Thoracic aorta (tissue), 2 donors: ENCODE measurements around the gene VPS4B. TPM values are rescaled to one million over a fixed set of nuclear protein-coding genes. Genes with fewer than 3 reads are reported as not detected.

ENCODE experiments used
- ATAC-seq: fragments of 150-250 bp; one replicate; pipeline ENCODE4 v1.8.0; 2017; ENCODE audit warnings: low read depth; ENCODE audit not compliant: insufficient number of reproducible peaks, low FRiP score
- DNase-seq: peaks from one replicate; pipeline ENCODE4 v3.0.0-alpha.2; 2020; ENCODE audit warnings: low spot score
- H3K27ac ChIP-seq, 2 donors: fragments of 200-600 bp; sonication (generic); 1 replicate in 1 of 2; 2 replicates in 1 of 2; pipeline ENCODE4 v1.5.1; 2016; ENCODE audit warnings: mild to moderate bottlenecking in 2 of 2, moderate library complexity in 2 of 2
- H3K27me3 ChIP-seq: fragments of 200-600 bp; sonication (generic); replicated peaks from 2 replicates; pipeline ENCODE4 v1.6.0; 2016; ENCODE audit warnings: mild to moderate bottlenecking; ENCODE audit not compliant: insufficient read depth
- H3K36me3 ChIP-seq: fragments of 200-600 bp; sonication (generic); one replicate; pipeline ENCODE4 v1.5.1; 2016
- H3K4me1 ChIP-seq, 2 donors: fragments of 200-600 bp; sonication (generic); 1 replicate in 1 of 2; 2 replicates in 1 of 2; pipeline versions ENCODE4 v1.5.1 to v1.6.0; 2016; ENCODE audit warnings: low read depth in 2 of 2, mild to moderate bottlenecking in 1 of 2; ENCODE audit not compliant: control insufficient read depth in 1 of 2
- H3K4me3 ChIP-seq: fragments of 200-600 bp; sonication (generic); 2 replicates; pipeline ENCODE4 v1.5.1; 2016; ENCODE audit warnings: mild to moderate bottlenecking
- H3K9me3 ChIP-seq: fragments of 200-600 bp; sonication (generic); 2 replicates; pipeline ENCODE4 v1.5.1; 2016
- total RNA-seq, 2 donors: library from RNA; depleted of rRNA; stranded (reverse); fragments of >200 nt; gene quantifications; one replicate each; pipeline versions ENCODE4 v1.1.0 to v1.2.3, GENCODE V29; 2016
- TF ChIP-seq, protein P1 (sequence below): fragments of 200-600 bp; sonication (generic); IDR thresholded peaks from one replicate; pipeline ENCODE4 v1.5.1; 2019; ENCODE audit warnings: antibody characterized with exemption

Gene VPS4B
- total RNA-seq, 2 donors from 2014 or later: 25.5 to 49.9 TPM

DNA sequence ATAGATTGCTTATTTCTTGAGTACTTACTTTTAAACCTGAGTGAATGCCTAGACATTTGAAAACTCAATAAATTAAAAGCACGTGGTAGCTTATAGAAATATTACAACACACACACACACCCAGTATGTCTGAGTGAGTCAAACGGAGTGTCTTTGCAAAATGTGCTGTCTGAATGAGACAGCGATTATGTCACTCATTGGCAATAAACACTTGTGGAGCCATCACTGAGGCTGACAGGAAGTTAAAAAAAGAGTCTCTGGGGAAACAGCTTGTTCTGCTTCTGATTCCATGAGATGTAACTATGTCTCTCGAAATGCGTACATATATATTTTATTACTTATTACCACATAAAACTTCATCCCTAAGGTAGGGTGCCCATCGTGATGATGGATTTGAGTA, 22.3 kb upstream of the VPS4B start:
- no peaks in the 10 kb centered on the region for H3K36me3 ChIP-seq
- ATAC-seq (no peak), DNase-seq (no peak)
- no peaks in the 10 kb centered on the region for H3K9me3 ChIP-seq
- TF ChIP-seq, protein P1, sequence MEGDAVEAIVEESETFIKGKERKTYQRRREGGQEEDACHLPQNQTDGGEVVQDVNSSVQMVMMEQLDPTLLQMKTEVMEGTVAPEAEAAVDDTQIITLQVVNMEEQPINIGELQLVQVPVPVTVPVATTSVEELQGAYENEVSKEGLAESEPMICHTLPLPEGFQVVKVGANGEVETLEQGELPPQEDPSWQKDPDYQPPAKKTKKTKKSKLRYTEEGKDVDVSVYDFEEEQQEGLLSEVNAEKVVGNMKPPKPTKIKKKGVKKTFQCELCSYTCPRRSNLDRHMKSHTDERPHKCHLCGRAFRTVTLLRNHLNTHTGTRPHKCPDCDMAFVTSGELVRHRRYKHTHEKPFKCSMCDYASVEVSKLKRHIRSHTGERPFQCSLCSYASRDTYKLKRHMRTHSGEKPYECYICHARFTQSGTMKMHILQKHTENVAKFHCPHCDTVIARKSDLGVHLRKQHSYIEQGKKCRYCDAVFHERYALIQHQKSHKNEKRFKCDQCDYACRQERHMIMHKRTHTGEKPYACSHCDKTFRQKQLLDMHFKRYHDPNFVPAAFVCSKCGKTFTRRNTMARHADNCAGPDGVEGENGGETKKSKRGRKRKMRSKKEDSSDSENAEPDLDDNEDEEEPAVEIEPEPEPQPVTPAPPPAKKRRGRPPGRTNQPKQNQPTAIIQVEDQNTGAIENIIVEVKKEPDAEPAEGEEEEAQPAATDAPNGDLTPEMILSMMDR: no peak
- no peak overlapping the region for H3K27ac ChIP-seq
- no peaks in the 10 kb centered on the region for H3K4me1 ChIP-seq
- no peaks in the 10 kb centered on the region for H3K27me3 ChIP-seq
- H3K4me3 ChIP-seq: no peak overlapping the region

DNA sequence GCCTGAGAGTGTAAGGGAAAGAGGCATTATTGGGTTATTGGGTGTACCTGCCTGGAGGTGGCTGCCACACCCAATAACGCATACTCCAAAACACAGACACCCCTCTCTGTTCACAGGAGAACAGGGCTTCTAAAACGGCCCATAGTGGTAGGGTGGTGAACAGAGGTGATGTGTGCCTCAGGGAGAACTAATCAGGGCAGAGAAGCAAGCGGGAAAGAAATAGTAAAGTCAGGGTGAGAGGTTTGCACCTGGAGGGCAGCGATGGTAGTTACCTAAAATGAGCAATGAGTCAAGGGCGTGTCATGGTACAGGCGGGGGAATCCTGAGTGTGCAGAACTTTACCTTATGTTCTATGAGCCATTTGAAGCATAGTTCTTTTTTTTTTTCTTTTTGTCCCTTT, 21.6 kb upstream of the VPS4B start:
- H3K27ac ChIP-seq: no peak overlapping the region
- H3K36me3 ChIP-seq: no peaks in the 10 kb centered on the region
- TF ChIP-seq, protein P1: no peak
- no peak for ATAC-seq
- peaks cover 0 to 6% of the 10 kb centered on the region in 2 donors for H3K4me1 ChIP-seq
- no peak overlapping the region for H3K4me3 ChIP-seq
- DNase-seq: no peak
- no peaks in the 10 kb centered on the region for H3K9me3 ChIP-seq
- H3K27me3 ChIP-seq: no peaks in the 10 kb centered on the region

DNA sequence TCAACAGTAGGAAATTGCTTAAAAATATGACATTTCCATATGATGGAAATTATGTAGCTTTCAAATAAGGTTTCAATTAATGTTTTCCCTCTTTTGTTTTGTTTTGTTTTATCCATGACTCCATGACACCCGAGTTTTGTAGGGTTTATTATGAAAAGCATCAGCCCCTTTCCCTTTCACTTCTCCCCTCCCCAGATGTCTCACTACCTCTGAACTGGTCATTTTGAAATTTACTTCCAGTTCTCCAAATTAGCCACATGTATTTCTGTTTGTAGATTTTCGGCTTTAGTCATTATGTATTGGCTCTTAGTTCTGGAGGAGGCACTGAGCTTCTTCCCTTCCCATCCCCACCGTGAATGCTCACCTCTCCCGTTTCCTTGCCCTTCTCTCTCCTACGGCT, 18.6 kb upstream of the VPS4B start:
- H3K27ac ChIP-seq: no peak overlapping the region
- no peaks in the 10 kb centered on the region for H3K27me3 ChIP-seq
- TF ChIP-seq, protein P1: no peak
- H3K9me3 ChIP-seq: no peaks in the 10 kb centered on the region
- no peaks in the 10 kb centered on the region for H3K36me3 ChIP-seq
- H3K4me1 ChIP-seq: peaks cover 0 to 17% of the 10 kb centered on the region in 2 donors
- no peak for DNase-seq
- no peak overlapping the region for H3K4me3 ChIP-seq
- no peak for ATAC-seq

DNA sequence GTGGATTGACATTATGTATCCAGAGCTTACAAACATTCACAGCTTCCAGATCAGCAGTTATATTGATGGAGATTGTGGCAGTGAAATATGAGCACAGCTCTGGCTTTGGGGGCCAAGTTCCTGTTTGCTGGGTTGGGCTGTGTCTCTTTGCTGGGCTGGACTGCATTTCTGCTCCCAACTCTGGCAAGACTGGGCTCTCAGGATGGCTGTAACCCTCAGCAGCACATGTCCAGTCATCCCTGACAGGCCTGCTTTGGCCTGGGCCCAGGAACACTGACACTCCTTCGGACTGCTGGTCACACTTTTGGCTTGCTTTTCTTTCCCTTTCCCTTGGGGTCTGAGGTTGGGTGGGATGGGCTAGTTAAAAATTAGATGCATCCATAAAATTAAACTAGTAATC, 17.9 kb upstream of the VPS4B start:
- no peaks in the 10 kb centered on the region for H3K9me3 ChIP-seq
- no peaks in the 10 kb centered on the region for H3K36me3 ChIP-seq
- H3K27me3 ChIP-seq: no peaks in the 10 kb centered on the region
- no peak overlapping the region for H3K4me3 ChIP-seq
- no peak for DNase-seq
- H3K4me1 ChIP-seq: peaks cover 0 to 17% of the 10 kb centered on the region in 2 donors
- TF ChIP-seq, protein P1: no peak
- ATAC-seq: no peak
- no peak overlapping the region for H3K27ac ChIP-seq

DNA sequence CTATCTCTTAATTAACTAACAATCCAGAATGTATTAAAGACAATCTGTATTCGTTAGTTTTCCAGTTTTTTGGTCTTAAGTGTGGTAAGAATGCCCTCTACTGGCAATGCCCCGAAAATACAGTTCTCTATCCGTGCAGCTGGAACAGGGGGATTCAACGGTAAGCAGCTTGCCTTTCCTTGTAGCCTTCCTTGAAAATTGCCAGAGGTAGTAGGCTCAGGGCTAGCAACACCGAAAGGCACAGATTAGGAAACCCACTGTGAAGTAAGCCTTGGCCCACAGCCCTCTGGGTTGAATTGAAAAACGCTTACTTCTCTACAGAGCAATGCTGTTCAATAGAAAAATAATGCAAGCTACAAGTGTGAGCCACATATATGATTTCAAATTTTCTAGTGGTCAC, 17.1 kb upstream of the VPS4B start:
- TF ChIP-seq, protein P1: peak; percentile 74
- DNase-seq: no peak
- Histone ChIP-seq H3K4me1 (peaks cover under 1 to 20% of the 10 kb centered on the region in 2 donors), H3K9me3 (no peaks in the 10 kb centered on the region), H3K4me3 (no peak overlapping the region), H3K27ac (no peak overlapping the region), H3K27me3 (no peaks in the 10 kb centered on the region), H3K36me3 (no peaks in the 10 kb centered on the region)
- peak; percentile 75 for ATAC-seq
